Loucy (cell line): ENCODE results near the gene LIM2.

Experiments used
- H2AFZ ChIP-seq: fragments of 200-600 bp; sonication (generic); 2 replicates; pipeline ENCODE4 v1.6.0; 2016; ENCODE audit warnings: antibody characterized with exemption, mild to moderate bottlenecking, low read length, moderate library complexity
- H3F3A ChIP-seq: fragments of 200-600 bp; 2 replicates; pipeline ENCODE4 v1.6.0; 2016; ENCODE audit warnings: antibody characterized with exemption, low read depth, mild to moderate bottlenecking
- H3K27me3 ChIP-seq: fragments of 200-600 bp; sonication (generic); 2 replicates; pipeline ENCODE4 v1.6.1; 2014; ENCODE audit warnings: low read length, mild to moderate bottlenecking; ENCODE audit not compliant: insufficient read depth, poor library complexity, severe bottlenecking
- H3K36me3 ChIP-seq: fragments of 200-600 bp; sonication (generic); 2 replicates; pipeline ENCODE4 v1.6.1; 2016; ENCODE audit warnings: low read length; ENCODE audit not compliant: insufficient read depth
- H3K4me1 ChIP-seq: fragments of 200-600 bp; sonication (generic); 2 replicates; pipeline ENCODE4 v1.5.1; 2014; ENCODE audit warnings: low read length, mild to moderate bottlenecking; ENCODE audit not compliant: insufficient read depth, poor library complexity, severe bottlenecking
- H3K4me2 ChIP-seq: fragments of 200-600 bp; sonication (generic); 2 replicates; pipeline ENCODE4 v1.6.0; 2014; ENCODE audit warnings: antibody characterized with exemption, low read length, low read depth, mild to moderate bottlenecking; ENCODE audit not compliant: poor library complexity, severe bottlenecking
- H3K4me3 ChIP-seq: fragments of 200-600 bp; sonication (generic); 2 replicates; pipeline ENCODE4 v1.5.1; 2014; ENCODE audit warnings: low read length, mild to moderate bottlenecking, mixed read lengths; ENCODE audit not compliant: poor library complexity, severe bottlenecking
- H3K79me2 ChIP-seq: fragments of 200-600 bp; sonication (generic); 2 replicates; pipeline ENCODE4 v1.6.1; 2014; ENCODE audit warnings: low read length; ENCODE audit not compliant: insufficient read depth
- H3K9ac ChIP-seq: fragments of 200-600 bp; sonication (generic); 2 replicates; pipeline ENCODE4 v1.6.0; 2014; ENCODE audit warnings: mild to moderate bottlenecking, low read depth, low read length, moderate library complexity; ENCODE audit not compliant: poor library complexity, severe bottlenecking
- H3K9me2 ChIP-seq: fragments of 200-600 bp; sonication (generic); replicated peaks from 2 replicates; pipeline ENCODE4 v1.6.1; 2016; ENCODE audit warnings: low read depth, low read length, mixed read lengths
- H3K9me3 ChIP-seq: fragments of 200-600 bp; sonication (generic); 2 replicates; pipeline ENCODE4 v1.6.1; 2014; ENCODE audit warnings: mild to moderate bottlenecking, antibody characterized with exemption, low read length, low read depth; ENCODE audit not compliant: insufficient read depth
- H4K20me1 ChIP-seq: fragments of 200-600 bp; sonication (generic); 2 replicates; pipeline ENCODE4 v1.6.0; 2014; ENCODE audit warnings: antibody characterized with exemption, low read length, mild to moderate bottlenecking; ENCODE audit not compliant: insufficient read depth, poor library complexity, severe bottlenecking
- CTCF ChIP-seq: fragments of 200-600 bp; sonication (generic); conservative IDR thresholded peaks from 2 replicates; pipeline ENCODE4 v1.5.1; 2014; ENCODE audit warnings: mild to moderate bottlenecking, antibody characterized with exemption, low read length
- EZH2phosphoT487 ChIP-seq: fragments of 200-600 bp; IDR thresholded peaks from 2 replicates; pipeline ENCODE4 v1.6.1; 2018; ENCODE audit warnings: antibody characterized with exemption, mild to moderate bottlenecking, moderate library complexity, borderline replicate concordance

LIM2 gene

GRCh38 chr19:51341066-51341465 lies 46.7 kb downstream of the LIM2 start:
- H2AFZ ChIP-seq, result no peak overlapping the region
- no peaks in the 10 kb centered on the region for H3K9me3 ChIP-seq
- TF ChIP-seq CTCF (no peak), EZH2phosphoT487 (no peak)
- no peaks in the 10 kb centered on the region for H3K36me3 ChIP-seq
- peaks cover 8% of the 10 kb centered on the region for H3K4me1 ChIP-seq
- no peaks in the 10 kb centered on the region for H3K27me3 ChIP-seq
- no peaks in the 10 kb centered on the region for H4K20me1 ChIP-seq
- no peaks in the 10 kb centered on the region for H3K79me2 ChIP-seq
- no peak overlapping the region for H3K9ac ChIP-seq
- no peaks in the 10 kb centered on the region for H3F3A ChIP-seq
- no peak overlapping the region for H3K4me3 ChIP-seq
- no peaks in the 10 kb centered on the region for H3K9me2 ChIP-seq
- H3K4me2 ChIP-seq, result no peak overlapping the region

DNA sequence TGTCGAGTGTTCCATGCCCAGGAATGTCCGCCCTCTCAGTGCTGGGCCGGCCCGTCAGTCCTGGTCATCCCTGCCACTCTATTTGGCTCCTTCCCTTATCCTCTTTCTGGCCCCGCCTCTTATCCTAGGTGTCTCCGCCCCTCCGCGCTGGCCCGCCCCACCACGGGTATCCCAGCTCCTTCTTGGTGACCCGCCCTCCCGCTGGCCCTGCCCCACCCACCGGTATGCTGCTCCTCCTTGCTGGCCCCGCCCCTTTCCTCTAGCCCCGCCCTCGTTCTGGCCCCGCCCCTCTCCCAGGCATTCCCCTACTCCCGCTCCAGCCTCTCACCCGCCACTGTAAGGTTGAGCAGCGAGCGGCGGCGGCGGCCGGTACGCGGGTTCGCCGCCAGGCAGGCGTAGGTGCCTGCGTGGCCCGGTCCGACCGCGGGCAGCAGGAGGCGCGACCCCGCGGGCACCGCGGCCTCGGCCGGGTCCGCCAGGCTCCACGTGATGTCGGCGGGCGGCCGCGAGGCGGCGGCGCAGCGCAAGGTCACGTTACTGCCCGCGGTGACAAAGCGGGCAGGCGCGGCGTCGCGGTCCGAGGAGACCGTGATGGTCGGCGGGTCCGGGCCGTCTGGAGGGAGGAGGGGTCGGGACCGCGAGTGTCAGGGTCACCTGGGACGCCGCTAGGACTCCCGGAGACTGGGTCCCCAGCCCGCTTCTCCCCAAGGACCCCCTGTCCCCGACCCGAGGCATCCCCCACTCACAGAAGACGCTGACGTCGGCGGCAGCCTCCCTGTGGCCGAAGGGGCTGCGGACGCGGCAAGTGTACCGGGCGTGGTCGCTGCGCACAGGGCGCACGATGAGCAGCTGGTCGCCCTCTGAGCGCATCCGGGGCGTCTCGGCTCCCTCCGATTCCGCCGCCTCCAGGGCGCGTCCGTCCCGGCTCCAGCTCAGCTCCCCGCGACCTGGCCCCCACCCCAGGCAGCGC lies 47.8 kb downstream of the LIM2 start:
- Histone ChIP-seq H3K4me3 (peak overlapping the region; percentile 76), H3K4me1 (peaks cover 8% of the 10 kb centered on the region), H3K27me3 (no peaks in the 10 kb centered on the region), H2AFZ (peak overlapping the region; percentile 93), H3K79me2 (no peaks in the 10 kb centered on the region), H3K36me3 (no peaks in the 10 kb centered on the region), H3K9me3 (no peaks in the 10 kb centered on the region), H3K9ac (peak overlapping the region; percentile 71), H3K4me2 (peak overlapping the region; percentile 86), H3F3A (no peaks in the 10 kb centered on the region), H3K9me2 (no peaks in the 10 kb centered on the region), H4K20me1 (no peaks in the 10 kb centered on the region)
- TF ChIP-seq CTCF (no peak; the same call in 1 of the 2 replicates), EZH2phosphoT487 (no peak)

GRCh38 chr19:51339313-51339686 lies 48.5 kb downstream of the LIM2 start:
- no peaks in the 10 kb centered on the region for H4K20me1 ChIP-seq
- H3K4me2 ChIP-seq, result peak overlapping the region; percentile 86
- H3K9me2 ChIP-seq, result no peaks in the 10 kb centered on the region
- H3K79me2 ChIP-seq, result no peaks in the 10 kb centered on the region
- peaks cover 8% of the 10 kb centered on the region for H3K4me1 ChIP-seq
- no peaks in the 10 kb centered on the region for H3F3A ChIP-seq
- no peaks in the 10 kb centered on the region for H3K27me3 ChIP-seq
- TF ChIP-seq CTCF (no peak), EZH2phosphoT487 (no peak)
- H3K9ac ChIP-seq, result peak overlapping the region; percentile 71
- no peaks in the 10 kb centered on the region for H3K9me3 ChIP-seq
- peak overlapping the region; percentile 93 for H2AFZ ChIP-seq
- H3K4me3 ChIP-seq, result peak overlapping the region; percentile 76
- H3K36me3 ChIP-seq, result no peaks in the 10 kb centered on the region
